Peyer's patch (tissue), 4 donors: ENCODE results near the gene RBMS1.
A peak's percentile ranks its signal among the peaks of the same experiment; 100 is the strongest.

Source experiments
- CTCF ChIP-seq, 6 experiments: fragments of 450-650 bp in 4 of 6; fragments of 200-600 bp in 2 of 6; sonication (generic) in 1 of 6; IDR thresholded peaks; one replicate each; pipeline ENCODE4 v1.5.1; 2017 to 2019; ENCODE audit warnings: antibody characterized with exemption in 6 of 6, mild to moderate bottlenecking in 3 of 6, moderate library complexity in 1 of 6
- POLR2A ChIP-seq, 2 donors: fragments of 450-650 bp; IDR thresholded peaks; one replicate each; pipeline ENCODE4 v1.5.1; 2017; ENCODE audit warnings: antibody characterized with exemption in 2 of 2, mild to moderate bottlenecking in 2 of 2, moderate library complexity in 2 of 2

GRCh38 chr2:160286551-160286950 lies 207.1 kb downstream of the RBMS1 start:
- TF ChIP-seq CTCF (IDR thresholded peaks at IDR 0.05): peak in 4 of 6 experiments; percentile 15 to 57 (median 50)
- no peak for TF ChIP-seq POLR2A (IDR thresholded peaks at IDR 0.05)
